HG02642 (cell line): ENCODE data around the gene DUSP6.

Experiments
- ATAC-seq: cut with Tn5 transposase; IDR thresholded peaks from one replicate; pipeline ENCODE4 v1.9.1; 2021; ENCODE audit warnings: mild to moderate bottlenecking; ENCODE audit not compliant: unreplicated experiment, poor library complexity

Gene DUSP6

DNA sequence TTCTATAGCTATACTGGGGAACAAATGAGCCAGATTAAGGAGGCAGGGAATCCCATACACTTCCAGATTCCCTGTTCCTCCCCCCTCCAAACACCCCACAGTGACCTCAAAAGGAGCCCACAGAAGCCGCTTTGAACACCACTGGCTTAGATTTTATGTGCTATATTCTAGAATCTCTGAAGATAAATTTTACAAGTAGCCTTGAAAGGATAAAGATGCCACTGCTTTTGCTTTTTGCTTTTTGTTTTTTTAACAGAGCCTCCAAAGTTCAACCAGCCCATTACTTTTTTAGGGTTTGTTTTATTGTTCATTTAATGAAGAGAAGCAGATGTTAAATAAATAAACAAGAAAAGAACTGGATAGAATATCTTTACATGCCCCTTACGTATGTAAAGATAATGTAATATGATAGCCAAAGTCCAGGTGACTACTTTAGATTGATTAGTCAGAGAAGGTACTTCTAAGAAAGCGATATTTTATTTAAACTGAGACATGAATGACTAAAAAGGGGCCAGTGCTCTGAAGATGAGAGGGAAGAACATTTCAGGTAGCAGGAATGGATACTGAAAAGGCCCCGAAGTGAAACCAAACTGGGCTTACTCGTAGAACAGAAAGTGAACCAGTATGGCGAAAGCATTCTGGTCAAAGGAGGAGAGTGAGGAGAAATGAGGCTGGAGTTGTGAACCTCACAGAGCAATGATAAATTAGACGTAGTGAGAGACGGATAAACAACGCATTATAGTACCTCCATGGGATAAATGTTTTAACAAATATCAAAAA is 44.6 kb downstream of the DUSP6 start:
- no peak for ATAC-seq

DNA sequence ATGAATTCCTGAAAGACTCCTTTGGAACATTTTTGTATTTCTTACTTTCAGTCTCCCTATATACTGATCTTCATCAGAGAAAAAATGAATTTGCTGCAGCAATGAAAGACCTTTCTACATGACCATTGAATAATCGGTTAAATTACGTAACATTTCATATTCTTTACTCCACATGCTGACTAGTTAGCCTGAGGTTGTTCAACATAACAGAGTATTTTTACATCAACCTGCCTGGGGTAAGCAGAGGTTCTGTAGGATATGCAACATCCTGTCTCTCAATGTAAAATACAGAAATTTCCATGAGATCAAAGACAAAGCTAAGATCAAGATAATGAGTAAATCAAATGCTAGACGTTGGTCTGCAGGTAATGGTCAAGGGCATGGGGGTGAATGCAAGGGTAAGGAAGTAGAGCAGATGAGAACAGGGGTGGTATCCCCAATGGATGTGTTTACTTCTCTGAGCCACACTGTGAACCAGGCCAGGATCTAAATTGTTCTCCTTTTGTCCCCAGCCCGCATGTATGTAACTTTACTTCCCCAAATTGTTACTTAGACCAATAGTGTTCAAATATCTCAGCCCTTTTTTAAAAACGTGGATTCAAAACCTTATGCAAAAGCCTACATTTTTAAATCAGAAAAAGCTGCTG is 45.4 kb downstream of the DUSP6 start:
- no peak for ATAC-seq

DNA sequence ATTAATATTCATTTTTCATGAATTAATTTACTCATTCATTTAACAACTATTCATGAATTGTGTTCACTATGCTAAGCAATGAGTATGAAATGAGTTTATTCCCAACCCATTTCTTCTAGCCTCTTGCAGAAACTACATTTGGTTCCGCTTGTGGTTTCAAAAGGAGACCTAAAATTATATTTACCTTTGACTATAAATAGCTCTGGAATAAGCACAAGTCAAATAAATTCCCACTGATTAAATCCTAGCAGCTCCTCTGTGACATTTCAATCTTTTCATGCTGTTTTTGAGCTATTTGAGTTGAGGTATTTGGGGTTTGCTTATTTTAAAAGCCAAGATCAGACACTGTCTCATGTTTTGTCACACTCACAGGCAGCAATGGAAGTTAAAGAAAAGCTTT is 46.9 kb downstream of the DUSP6 start:
- ATAC-seq = no peak

DNA sequence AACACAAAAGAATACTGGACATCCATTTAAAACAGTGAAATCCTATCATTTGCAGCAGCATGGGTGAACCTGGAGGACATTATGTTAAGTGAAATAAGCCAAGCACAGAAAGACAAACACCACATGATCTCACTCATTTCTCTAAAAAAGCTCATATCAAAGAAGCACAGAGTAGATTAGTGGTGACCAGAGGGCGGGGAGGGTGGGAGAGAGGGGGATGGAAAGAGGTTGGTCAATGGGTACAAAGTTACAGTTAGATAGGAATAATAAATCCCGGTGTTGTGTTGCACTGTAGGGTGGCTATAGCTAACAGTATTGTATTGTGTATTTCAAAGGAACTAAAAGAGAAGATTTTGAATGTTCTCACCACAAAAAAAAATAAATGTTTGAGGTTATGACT is 52.4 kb downstream of the DUSP6 start:
- ATAC-seq = no peak

DNA sequence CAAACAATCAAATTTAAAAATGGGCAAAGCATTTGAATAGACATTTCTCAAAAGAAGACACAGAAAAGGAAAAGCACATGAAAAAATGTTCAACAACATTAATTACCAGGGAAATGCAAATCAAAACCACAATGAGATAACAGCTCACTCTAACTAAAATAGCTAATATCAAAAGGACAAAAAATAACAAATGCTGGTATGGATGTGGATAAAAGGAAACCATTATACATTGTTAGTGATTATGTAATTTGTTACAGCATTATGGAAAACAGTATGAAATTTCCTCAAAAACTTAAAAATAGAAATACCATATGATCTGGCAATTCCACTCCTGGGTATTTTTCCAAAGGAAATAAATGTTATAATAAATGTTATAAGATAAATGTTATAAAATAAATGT is 52.9 kb downstream of the DUSP6 start:
- no peak for ATAC-seq
